Measurements from ENCODE around the gene SLC18B1.
"Not testable (repeated sequence)": the region's sequence is repeated elsewhere in the genome, so short reads cannot be mapped to it uniquely, and the experiment has no call there.

SLC18B1 gene

DNA sequence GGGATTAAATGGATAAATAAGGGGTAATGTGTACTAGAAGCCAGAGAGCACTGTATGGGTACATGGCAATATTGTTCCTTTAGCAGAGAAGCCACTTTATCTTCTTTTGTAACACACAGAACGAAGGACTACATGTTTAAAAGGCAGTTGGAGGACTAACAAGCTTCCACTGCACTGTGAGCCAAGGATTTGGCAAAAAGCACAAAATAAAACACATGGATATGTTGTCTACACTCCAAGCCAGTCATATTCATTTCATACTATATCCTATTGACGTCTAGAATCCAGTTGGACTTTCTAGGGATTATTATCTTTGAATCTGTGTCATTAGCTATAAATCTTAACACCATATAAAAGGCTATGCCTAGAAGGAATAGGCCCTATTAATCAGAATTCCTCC lies 3.0 kb downstream of the SLC18B1 start:
- H3K27me3 ChIP-seq (ENCODE audit: control insufficient read depth, insufficient read depth, low read length) = no peaks in the 10 kb centered on the region
- H3K4me3 ChIP-seq (ENCODE audit: low read depth, low read length) = no peak overlapping the region
- H3K4me1 ChIP-seq (ENCODE audit: control insufficient read depth, insufficient read depth, low read length) = no peaks in the 10 kb centered on the region
- no peak overlapping the region for H3K27ac ChIP-seq (ENCODE audit: low read depth, low read length)
- H3K9ac ChIP-seq (ENCODE audit: low read depth, low read length) = no peak overlapping the region
- H3K9me3 ChIP-seq (ENCODE audit: control insufficient read depth, insufficient read depth, low read length) = no peaks in the 10 kb centered on the region
- peaks cover 24% of the 10 kb centered on the region for H3K36me3 ChIP-seq (ENCODE audit: control insufficient read depth, insufficient read depth, low read length)

GRCh38 chr6:132792510-132792909 lies 5.9 kb downstream of the SLC18B1 start:
- Histone ChIP-seq H3K27me3 (ENCODE audit: control insufficient read depth, insufficient read depth, low read length) (no peaks in the 10 kb centered on the region), H3K4me1 (ENCODE audit: control insufficient read depth, insufficient read depth, low read length) (no peaks in the 10 kb centered on the region), H3K9me3 (ENCODE audit: control insufficient read depth, insufficient read depth, low read length) (no peaks in the 10 kb centered on the region), H3K36me3 (ENCODE audit: control insufficient read depth, insufficient read depth, low read length) (peaks cover 41% of the 10 kb centered on the region), H3K9ac (ENCODE audit: low read depth, low read length) (no peak overlapping the region), H3K27ac (ENCODE audit: low read depth, low read length) (no peak overlapping the region), H3K4me3 (ENCODE audit: low read depth, low read length) (no peak overlapping the region)

DNA sequence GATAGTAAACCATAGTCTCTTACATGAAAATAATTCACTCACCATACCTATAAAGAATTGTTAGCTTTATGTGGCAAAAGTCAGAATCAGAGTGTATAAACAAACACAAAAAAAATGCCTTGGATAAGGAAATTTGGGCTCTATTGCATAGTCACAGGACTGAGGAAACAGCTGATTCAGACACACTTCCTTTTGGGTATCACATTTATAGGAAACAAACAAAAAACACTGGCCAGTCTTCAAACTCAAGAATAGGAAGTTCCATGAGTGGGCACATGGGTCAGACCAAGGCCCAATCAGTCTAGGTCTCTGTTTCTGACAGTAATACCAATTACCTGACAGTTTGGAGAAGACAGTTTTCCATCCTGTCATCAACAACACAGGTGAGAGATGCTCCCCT lies 8.0 kb downstream of the SLC18B1 start:
- Histone ChIP-seq H3K27ac (ENCODE audit: low read depth, low read length) (no peak overlapping the region), H3K27me3 (ENCODE audit: control insufficient read depth, insufficient read depth, low read length) (no peaks in the 10 kb centered on the region), H3K9ac (ENCODE audit: low read depth, low read length) (no peak overlapping the region), H3K4me3 (ENCODE audit: low read depth, low read length) (no peak overlapping the region), H3K4me1 (ENCODE audit: control insufficient read depth, insufficient read depth, low read length) (no peaks in the 10 kb centered on the region), H3K36me3 (ENCODE audit: control insufficient read depth, insufficient read depth, low read length) (peaks cover 49% of the 10 kb centered on the region), H3K9me3 (ENCODE audit: control insufficient read depth, insufficient read depth, low read length) (no peaks in the 10 kb centered on the region)

GRCh38 chr6:132789396-132789776 lies 9.1 kb downstream of the SLC18B1 start:
- Histone ChIP-seq H3K4me1 (ENCODE audit: control insufficient read depth, insufficient read depth, low read length) (no peaks in the 10 kb centered on the region), H3K9me3 (ENCODE audit: control insufficient read depth, insufficient read depth, low read length) (no peaks in the 10 kb centered on the region), H3K36me3 (ENCODE audit: control insufficient read depth, insufficient read depth, low read length) (peaks cover 54% of the 10 kb centered on the region), H3K4me3 (ENCODE audit: low read depth, low read length) (no peak overlapping the region), H3K27me3 (ENCODE audit: control insufficient read depth, insufficient read depth, low read length) (no peaks in the 10 kb centered on the region), H3K9ac (ENCODE audit: low read depth, low read length) (no peak overlapping the region), H3K27ac (ENCODE audit: low read depth, low read length) (no peak overlapping the region)

DNA sequence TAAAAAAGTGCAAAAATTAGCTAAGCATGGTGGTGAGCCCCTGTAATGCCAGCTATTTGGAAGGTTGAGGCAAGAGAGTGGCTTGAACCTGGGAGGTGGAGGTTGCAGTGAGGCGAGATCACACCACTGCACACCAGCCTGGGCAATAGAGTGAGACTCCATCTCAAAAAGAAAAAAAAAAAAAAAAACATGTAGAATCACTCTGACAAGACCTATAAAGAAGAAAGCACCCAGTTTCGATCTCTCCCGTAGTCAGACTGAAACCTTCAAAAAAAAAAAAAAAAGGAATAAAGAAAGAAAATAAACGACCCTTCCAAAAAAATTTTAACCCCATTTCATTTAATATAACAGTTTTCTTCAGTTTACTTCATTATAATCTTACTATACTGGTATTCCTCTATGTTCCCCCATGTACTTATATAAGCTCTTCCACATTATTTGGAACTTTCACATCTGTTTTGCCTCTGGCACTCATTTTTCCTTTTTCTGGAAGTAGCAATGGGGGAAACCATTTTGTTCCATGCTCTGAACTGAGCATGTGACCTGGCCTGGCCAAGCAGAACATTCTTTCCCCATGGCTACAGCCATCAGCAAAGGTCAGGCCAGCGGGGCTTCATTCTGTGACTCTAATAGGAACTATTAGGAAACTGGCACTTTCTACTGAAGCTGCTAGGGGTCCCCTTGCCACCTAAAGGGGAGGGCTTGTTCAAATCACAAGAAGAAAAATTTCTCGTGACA lies 9.6 kb downstream of the SLC18B1 start:
- Histone ChIP-seq H3K4me3 (ENCODE audit: low read depth, low read length) (no peak overlapping the region), H3K9ac (ENCODE audit: low read depth, low read length) (no peak overlapping the region), H3K36me3 (ENCODE audit: control insufficient read depth, insufficient read depth, low read length) (peaks cover 55% of the 10 kb centered on the region), H3K27ac (ENCODE audit: low read depth, low read length) (no peak overlapping the region), H3K9me3 (ENCODE audit: control insufficient read depth, insufficient read depth, low read length) (no peaks in the 10 kb centered on the region), H3K27me3 (ENCODE audit: control insufficient read depth, insufficient read depth, low read length) (no peaks in the 10 kb centered on the region), H3K4me1 (ENCODE audit: control insufficient read depth, insufficient read depth, low read length) (no peaks in the 10 kb centered on the region)

DNA sequence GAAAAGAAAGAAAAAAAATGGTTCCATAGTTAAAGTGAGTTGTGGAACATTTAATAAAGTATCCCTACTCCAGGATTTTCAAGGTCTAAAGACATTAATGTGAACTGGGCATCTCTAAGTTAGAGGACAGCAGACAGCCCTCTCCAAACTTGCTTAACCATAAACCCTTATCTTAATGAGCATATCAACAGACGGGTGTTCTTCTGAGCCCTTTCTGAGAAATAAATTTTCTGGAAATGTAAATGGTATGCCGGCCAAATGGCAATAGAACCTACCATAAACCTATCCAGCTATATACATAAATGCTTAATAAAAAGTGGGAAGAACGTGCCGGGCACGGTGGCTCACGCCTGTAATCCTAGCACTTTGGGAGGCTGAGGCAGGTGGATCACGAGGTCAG lies 12.5 kb downstream of the SLC18B1 start:
- Histone ChIP-seq H3K9me3 (ENCODE audit: control insufficient read depth, insufficient read depth, low read length) (no peaks in the 10 kb centered on the region), H3K4me3 (ENCODE audit: low read depth, low read length) (no peak overlapping the region), H3K27me3 (ENCODE audit: control insufficient read depth, insufficient read depth, low read length) (no peaks in the 10 kb centered on the region), H3K36me3 (ENCODE audit: control insufficient read depth, insufficient read depth, low read length) (peaks cover 64% of the 10 kb centered on the region), H3K27ac (ENCODE audit: low read depth, low read length) (no peak overlapping the region), H3K4me1 (ENCODE audit: control insufficient read depth, insufficient read depth, low read length) (no peaks in the 10 kb centered on the region), H3K9ac (ENCODE audit: low read depth, low read length) (no peak overlapping the region)

- H3K4me3 ChIP-seq (ENCODE audit: low read depth, low read length) = no peak overlapping the region
- H3K9ac ChIP-seq (ENCODE audit: low read depth, low read length) = no peak overlapping the region
- no peaks in the 10 kb centered on the region for H3K27me3 ChIP-seq (ENCODE audit: control insufficient read depth, insufficient read depth, low read length)
- no peak overlapping the region for H3K27ac ChIP-seq (ENCODE audit: low read depth, low read length)
- no peaks in the 10 kb centered on the region for H3K9me3 ChIP-seq (ENCODE audit: control insufficient read depth, insufficient read depth, low read length)
- peaks cover 61% of the 10 kb centered on the region for H3K36me3 ChIP-seq (ENCODE audit: control insufficient read depth, insufficient read depth, low read length)
- no peaks in the 10 kb centered on the region for H3K4me1 ChIP-seq (ENCODE audit: control insufficient read depth, insufficient read depth, low read length)
Measured at GRCh38 chr6:132780770-132781371, 17.6 kb downstream of the SLC18B1 start.

DNA sequence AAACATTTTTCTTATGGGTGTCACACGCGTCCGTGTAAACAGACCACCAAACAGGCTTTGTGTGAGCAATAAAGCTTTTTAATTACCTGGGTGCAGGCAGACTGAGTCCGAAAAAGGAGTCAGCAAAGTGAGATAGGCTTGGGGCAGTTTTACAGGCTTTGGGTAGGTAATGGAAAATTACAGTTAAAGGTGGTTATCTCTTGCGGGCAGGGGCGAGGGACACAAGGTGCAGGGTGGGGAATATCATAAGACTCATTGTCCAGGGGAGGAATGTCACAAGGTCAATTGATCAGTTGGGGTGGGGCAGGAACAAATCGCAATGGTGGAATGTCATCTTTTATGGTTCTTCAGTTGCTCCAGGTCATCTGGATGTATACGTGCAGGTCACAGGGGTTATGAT lies 20.6 kb downstream of the SLC18B1 start:
- not testable (repeated sequence) for H3K9me3 ChIP-seq (ENCODE audit: control insufficient read depth, insufficient read depth, low read length); H3K9ac ChIP-seq (ENCODE audit: low read depth, low read length); H3K4me3 ChIP-seq (ENCODE audit: low read depth, low read length); H3K27me3 ChIP-seq (ENCODE audit: control insufficient read depth, insufficient read depth, low read length); H3K27ac ChIP-seq (ENCODE audit: low read depth, low read length); H3K4me1 ChIP-seq (ENCODE audit: control insufficient read depth, insufficient read depth, low read length)
- peaks cover 47% of the 10 kb centered on the region for H3K36me3 ChIP-seq (ENCODE audit: control insufficient read depth, insufficient read depth, low read length)

DNA sequence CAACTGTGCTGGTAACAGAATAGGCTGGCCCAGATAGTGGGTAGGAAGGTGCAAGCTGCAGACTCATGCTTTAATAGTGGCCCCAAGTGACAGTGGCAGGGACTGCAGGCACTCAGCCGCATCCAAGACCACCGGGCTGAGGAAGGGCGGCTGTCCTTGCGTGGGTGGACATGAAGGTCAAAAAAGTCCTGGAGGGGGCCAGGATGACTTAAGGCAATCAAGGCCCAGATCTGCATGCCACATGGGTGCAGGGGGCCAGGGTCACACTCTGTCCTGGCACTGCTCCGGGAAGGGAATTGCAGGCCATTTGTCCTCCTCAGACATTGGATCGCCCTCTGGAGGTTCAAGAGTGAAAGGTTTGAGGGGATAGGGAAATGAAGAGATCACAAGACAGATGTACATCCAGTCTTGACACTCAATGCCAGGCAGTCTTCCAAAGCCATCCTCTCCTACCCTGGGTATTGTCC lies 30.4 kb downstream of the SLC18B1 start:
- Histone ChIP-seq H3K27ac (ENCODE audit: low read depth, low read length) (no peak overlapping the region), H3K9ac (ENCODE audit: low read depth, low read length) (no peak overlapping the region), H3K4me1 (ENCODE audit: control insufficient read depth, insufficient read depth, low read length) (no peaks in the 10 kb centered on the region), H3K4me3 (ENCODE audit: low read depth, low read length) (peak overlapping the region; percentile 62), H3K9me3 (ENCODE audit: control insufficient read depth, insufficient read depth, low read length) (no peaks in the 10 kb centered on the region), H3K27me3 (ENCODE audit: control insufficient read depth, insufficient read depth, low read length) (no peaks in the 10 kb centered on the region), H3K36me3 (ENCODE audit: control insufficient read depth, insufficient read depth, low read length) (peaks cover 29% of the 10 kb centered on the region)

DNA sequence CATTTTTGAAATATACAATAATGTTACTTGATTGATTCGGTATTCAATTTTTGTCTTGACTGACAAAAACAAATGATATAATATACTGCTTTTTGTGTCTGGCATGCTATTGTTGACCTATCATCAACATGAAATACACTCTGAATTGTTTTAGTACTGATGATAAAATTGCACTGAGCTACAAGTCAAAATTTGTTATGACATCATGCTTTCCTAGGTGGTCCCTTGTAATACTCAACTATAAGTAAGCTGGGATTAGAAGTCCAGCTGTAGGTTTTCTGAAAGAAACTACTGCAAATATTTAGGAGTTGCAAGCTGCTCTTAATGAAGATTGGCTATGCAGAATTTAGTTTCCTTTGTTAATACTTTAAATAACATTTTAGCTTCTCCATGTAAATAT lies 32.9 kb downstream of the SLC18B1 start:
- no peak overlapping the region for H3K27ac ChIP-seq (ENCODE audit: low read depth, low read length)
- H3K9ac ChIP-seq (ENCODE audit: low read depth, low read length) = no peak overlapping the region
- no peaks in the 10 kb centered on the region for H3K4me1 ChIP-seq (ENCODE audit: control insufficient read depth, insufficient read depth, low read length)
- H3K27me3 ChIP-seq (ENCODE audit: control insufficient read depth, insufficient read depth, low read length) = no peaks in the 10 kb centered on the region
- no peaks in the 10 kb centered on the region for H3K9me3 ChIP-seq (ENCODE audit: control insufficient read depth, insufficient read depth, low read length)
- H3K36me3 ChIP-seq (ENCODE audit: control insufficient read depth, insufficient read depth, low read length) = peaks cover 12% of the 10 kb centered on the region
- H3K4me3 ChIP-seq (ENCODE audit: low read depth, low read length) = no peak overlapping the region

DNA sequence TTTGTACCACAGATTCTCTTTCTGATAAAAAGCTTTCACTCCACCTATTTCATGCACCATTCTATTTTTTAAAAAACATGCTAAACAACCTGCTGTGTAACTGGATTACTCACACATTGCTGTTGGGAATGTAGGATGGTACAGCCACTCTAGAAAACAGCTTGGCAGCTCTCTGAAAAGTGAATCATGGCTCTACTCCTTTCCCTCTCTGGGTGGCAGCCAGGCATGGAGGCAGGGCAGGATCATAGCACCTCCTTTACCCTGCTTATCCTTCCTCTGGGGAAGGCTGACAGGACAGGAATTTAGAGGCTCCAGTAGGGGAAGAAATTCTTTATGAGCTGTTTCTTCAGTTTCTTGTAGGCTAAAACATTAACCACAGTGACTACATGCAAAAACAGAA lies 34.1 kb downstream of the SLC18B1 start:
- H3K36me3 ChIP-seq (ENCODE audit: control insufficient read depth, insufficient read depth, low read length) = 0 out of 2 replicates have a peak, but pooled peaks cover under 1% of the 10 kb centered on the region
- no peaks in the 10 kb centered on the region for H3K27me3 ChIP-seq (ENCODE audit: control insufficient read depth, insufficient read depth, low read length)
- no peaks in the 10 kb centered on the region for H3K4me1 ChIP-seq (ENCODE audit: control insufficient read depth, insufficient read depth, low read length)
- no peaks in the 10 kb centered on the region for H3K9me3 ChIP-seq (ENCODE audit: control insufficient read depth, insufficient read depth, low read length)
- H3K4me3 ChIP-seq (ENCODE audit: low read depth, low read length) = no peak overlapping the region
- no peak overlapping the region for H3K27ac ChIP-seq (ENCODE audit: low read depth, low read length)
- H3K9ac ChIP-seq (ENCODE audit: low read depth, low read length) = no peak overlapping the region

Data from HUES48 (cell line).